ENCODE results near the gene ZCCHC18. TPM values are rescaled to one million over a fixed set of nuclear protein-coding genes. Genes with fewer than 3 reads are reported as not detected.

Gene ZCCHC18
- total RNA-seq, result 0.69 and 1.7 TPM in 2 replicates

GRCh38 chrX:104112326-104112951, at the start of gene ZCCHC18:
TSS of gene ZCCHC18 (plus strand) at chrX:104112523. CDS start at chrX:104114112, 1,589 bp downstream.

GRCh38 chrX:104075778-104076445, 36.4 kb upstream of the ZCCHC18 start, which contains the start of gene TMSB15C:
TSS of gene TMSB15C (minus strand) at chrX:104076236.

GRCh38 chrX:104156630-104157529, 44.6 kb downstream of the ZCCHC18 start, which contains the start of gene SLC25A53:
TSS of gene SLC25A53 (minus strand) at chrX:104157009. CDS start at chrX:104105257, 51,752 bp downstream.

Other genes with a start within 250 kb of the ZCCHC18 start
- gene TMSB15B, start 149.9 kb upstream of the ZCCHC18 start, total RNA-seq, result 2.0 and 4.9 TPM in 2 replicates
- gene H2BW1, start 98.8 kb upstream of the ZCCHC18 start, total RNA-seq, result not detected in 2 replicates
- gene H2BW2, start 72.6 kb upstream of the ZCCHC18 start, total RNA-seq, result not detected in 2 replicates
- gene TMSB15C, start 36.3 kb upstream of the ZCCHC18 start, total RNA-seq, result 2.0 and 4.3 TPM in 2 replicates
- gene SLC25A53, start 44.5 kb downstream of the ZCCHC18 start, total RNA-seq, result 12.0 and 21.7 TPM in 2 replicates
- 7.9 and 12.1 TPM in 2 replicates for gene FAM199X, start 53.9 kb downstream of the ZCCHC18 start, total RNA-seq
- gene ESX1, start 142.4 kb downstream of the ZCCHC18 start, total RNA-seq, result not detected in 2 replicates